Skin epidermis (tissue), 12 donors: ENCODE measurements around the gene C1orf116.

Experiments used
- H3K27ac ChIP-seq, 21 experiments: fragments of 200-600 bp; sonication (generic) in 11 of 21; one replicate each; pipeline ENCODE4 v1.5.0; 2020; ENCODE audit warnings: mild to moderate bottlenecking in 3 of 21, inconsistent platforms in 2 of 21, moderate library complexity in 2 of 21
- H3K4me3 ChIP-seq, 7 experiments: fragments of 200-600 bp; sonication (generic) in 2 of 7; one replicate each; pipeline ENCODE4 v1.5.0; 2020; ENCODE audit warnings: inconsistent platforms in 2 of 7, mild to moderate bottlenecking in 2 of 7, moderate library complexity in 1 of 7

C1orf116 gene

GRCh38 chr1:207032528-207033017 lies at the start of gene C1orf116:
C1orf116 (minus strand) TSS chr1:207032756; CDS start chr1:207027598, 5,158 bp downstream.
- peak within 1 kb of the TSS; percentile 14 to 93 (median 85) for H3K27ac ChIP-seq
- H3K4me3 ChIP-seq: peak within 1 kb of the TSS; percentile 19 to 55 (median 31)

GRCh38 chr1:207081806-207082205 lies 49.2 kb upstream of the C1orf116 start:
- no peak overlapping the region for H3K4me3 ChIP-seq
- no peak overlapping the region for H3K27ac ChIP-seq

GRCh38 chr1:207081088-207081487 lies 48.5 kb upstream of the C1orf116 start:
- Histone ChIP-seq H3K27ac (no peak overlapping the region), H3K4me3 (no peak overlapping the region)

GRCh38 chr1:207079706-207080241 lies 47.2 kb upstream of the C1orf116 start:
- Histone ChIP-seq H3K4me3 (no peak overlapping the region), H3K27ac (no peak overlapping the region)

GRCh38 chr1:207078578-207079132 lies 46.1 kb upstream of the C1orf116 start:
- H3K4me3 ChIP-seq: no peak overlapping the region
- no peak overlapping the region for H3K27ac ChIP-seq

- Histone ChIP-seq H3K27ac (no peak overlapping the region), H3K4me3 (no peak overlapping the region)
Measured at GRCh38 chr1:207077470-207078377, 45.2 kb upstream of the C1orf116 start.

- Histone ChIP-seq H3K4me3 (no peak overlapping the region), H3K27ac (no peak overlapping the region)
Measured at GRCh38 chr1:207077012-207077411, 44.5 kb upstream of the C1orf116 start.

GRCh38 chr1:207076181-207076955 lies 43.8 kb upstream of the C1orf116 start:
- Histone ChIP-seq H3K4me3 (no peak overlapping the region), H3K27ac (no peak overlapping the region)

GRCh38 chr1:207073906-207074820 lies 41.6 kb upstream of the C1orf116 start:
- no peak overlapping the region for H3K4me3 ChIP-seq
- H3K27ac ChIP-seq: peak overlapping the region in 11 of 21 experiments; percentile 6 to 58 (median 53)

- H3K4me3 ChIP-seq: no peak overlapping the region
- peak overlapping the region in 1 of 21 experiments; percentile 16 for H3K27ac ChIP-seq
Measured at GRCh38 chr1:207072233-207072632, 39.7 kb upstream of the C1orf116 start.

- H3K4me3 ChIP-seq: no peak overlapping the region
Measured at GRCh38 chr1:207071426-207071825, 38.9 kb upstream of the C1orf116 start.

GRCh38 chr1:207070811-207071210 lies 38.3 kb upstream of the C1orf116 start:
- H3K27ac ChIP-seq: no peak overlapping the region
- H3K4me3 ChIP-seq: no peak overlapping the region

More at GRCh38 chr1:207071426-207071825, 38.9 kb upstream of the C1orf116 start:
- H3K27ac ChIP-seq: no peak overlapping the region

GRCh38 chr1:207069858-207070506 lies 37.4 kb upstream of the C1orf116 start:
- Histone ChIP-seq H3K27ac (no peak overlapping the region), H3K4me3 (no peak overlapping the region)

- H3K4me3 ChIP-seq: no peak overlapping the region
- no peak overlapping the region for H3K27ac ChIP-seq
Measured at GRCh38 chr1:207069061-207069460, 36.5 kb upstream of the C1orf116 start.

GRCh38 chr1:207067665-207068064 lies 35.1 kb upstream of the C1orf116 start:
- Histone ChIP-seq H3K27ac (no peak overlapping the region), H3K4me3 (no peak overlapping the region)

GRCh38 chr1:207067185-207067584 lies 34.6 kb upstream of the C1orf116 start:
- Histone ChIP-seq H3K27ac (no peak overlapping the region), H3K4me3 (no peak overlapping the region)

GRCh38 chr1:207064561-207064960 lies 32.0 kb upstream of the C1orf116 start:
- Histone ChIP-seq H3K4me3 (no peak overlapping the region), H3K27ac (no peak overlapping the region)

GRCh38 chr1:207063014-207063413 lies 30.5 kb upstream of the C1orf116 start:
- Histone ChIP-seq H3K27ac (peak overlapping the region in 2 of 21 experiments; percentile 27 to 40), H3K4me3 (no peak overlapping the region)
